AG09319 (cell line): ENCODE results near the gene LRSAM1.

Source experiments
- DNase-seq: peaks from one replicate; pipeline ENCODE4 v3.0.0-alpha.2; 2010; ENCODE audit warnings: low read depth; ENCODE audit errors: extremely low read depth
- TF ChIP-seq, protein P1 (sequence below): IDR thresholded peaks from 2 replicates; pipeline ENCODE4 v1.5.1; 2011; ENCODE audit warnings: low read depth, mild to moderate bottlenecking, inconsistent platforms, low read length, moderate library complexity

The LRSAM1 gene

DNA sequence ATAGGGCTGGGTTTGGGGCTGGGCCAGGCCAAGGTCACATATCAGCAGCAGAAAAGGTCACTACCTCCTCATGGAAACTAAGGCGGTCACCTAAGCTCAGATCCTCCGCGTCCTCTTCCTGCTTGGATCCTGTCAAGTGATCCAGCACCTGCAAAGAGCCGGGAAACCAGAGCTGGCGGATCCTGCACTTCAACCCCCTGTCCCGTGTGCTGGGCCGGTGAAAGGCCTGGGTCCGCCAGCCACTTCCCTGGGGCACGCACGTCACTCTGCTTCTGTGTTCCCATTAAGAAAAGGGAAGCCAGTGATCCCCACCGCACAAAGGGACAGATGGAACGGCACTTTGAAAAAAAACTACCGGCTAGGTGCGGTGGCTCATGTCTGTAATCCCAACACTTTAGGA lies 99.4 kb downstream of the LRSAM1 start:
- no peak for DNase-seq
- TF ChIP-seq, protein P1, sequence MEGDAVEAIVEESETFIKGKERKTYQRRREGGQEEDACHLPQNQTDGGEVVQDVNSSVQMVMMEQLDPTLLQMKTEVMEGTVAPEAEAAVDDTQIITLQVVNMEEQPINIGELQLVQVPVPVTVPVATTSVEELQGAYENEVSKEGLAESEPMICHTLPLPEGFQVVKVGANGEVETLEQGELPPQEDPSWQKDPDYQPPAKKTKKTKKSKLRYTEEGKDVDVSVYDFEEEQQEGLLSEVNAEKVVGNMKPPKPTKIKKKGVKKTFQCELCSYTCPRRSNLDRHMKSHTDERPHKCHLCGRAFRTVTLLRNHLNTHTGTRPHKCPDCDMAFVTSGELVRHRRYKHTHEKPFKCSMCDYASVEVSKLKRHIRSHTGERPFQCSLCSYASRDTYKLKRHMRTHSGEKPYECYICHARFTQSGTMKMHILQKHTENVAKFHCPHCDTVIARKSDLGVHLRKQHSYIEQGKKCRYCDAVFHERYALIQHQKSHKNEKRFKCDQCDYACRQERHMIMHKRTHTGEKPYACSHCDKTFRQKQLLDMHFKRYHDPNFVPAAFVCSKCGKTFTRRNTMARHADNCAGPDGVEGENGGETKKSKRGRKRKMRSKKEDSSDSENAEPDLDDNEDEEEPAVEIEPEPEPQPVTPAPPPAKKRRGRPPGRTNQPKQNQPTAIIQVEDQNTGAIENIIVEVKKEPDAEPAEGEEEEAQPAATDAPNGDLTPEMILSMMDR: no peak
